Transverse colon (tissue), 4 donors: ENCODE measurements around the gene ADD3. TPM values are rescaled to one million over a fixed set of nuclear protein-coding genes. Genes with fewer than 3 reads are reported as not detected.

Experiments used
- DNase-seq: peaks from one replicate; pipeline ENCODE4 v3.0.0-alpha.2; 2019
- H3K27ac ChIP-seq, 4 donors: fragments of 200-600 bp; sonication (generic); 2 replicates each; pipeline ENCODE4 v1.5.1; 2016 to 2018; ENCODE audit warnings: inconsistent platforms in 4 of 4
- H3K27me3 ChIP-seq: fragments of 200-600 bp; sonication (generic); 2 replicates; pipeline ENCODE4 v1.5.1; 2017; ENCODE audit warnings: inconsistent platforms
- H3K36me3 ChIP-seq, 4 donors: fragments of 200-600 bp; sonication (generic); 2 replicates each; pipeline ENCODE4 v1.5.1; 2017 to 2019; ENCODE audit warnings: inconsistent platforms in 4 of 4
- H3K4me1 ChIP-seq, 4 donors: fragments of 200-600 bp; sonication (generic); 2 replicates each; pipeline ENCODE4 v1.5.1; 2017 to 2020; ENCODE audit warnings: inconsistent platforms in 4 of 4
- H3K4me3 ChIP-seq, 4 donors: fragments of 200-600 bp; sonication (generic); 1 replicate in 1 of 4; 2 replicates in 3 of 4; pipeline versions ENCODE4 v1.5.1 to v1.6.1; 2017 to 2019; ENCODE audit warnings: inconsistent platforms in 4 of 4
- H3K9me3 ChIP-seq, 2 donors: fragments of 200-600 bp; sonication (generic); 2 replicates each; pipeline ENCODE4 v1.5.1; 2017 to 2019; ENCODE audit warnings: inconsistent platforms in 2 of 2
- CTCF ChIP-seq, 5 experiments: fragments of 200-600 bp in 3 of 5; fragments of 450-650 bp in 2 of 5; sonication (generic) in 3 of 5; IDR thresholded peaks; 1 replicate in 2 of 5; 2 replicates in 3 of 5; pipeline ENCODE4 v1.5.1; 2016 to 2017; ENCODE audit warnings: antibody characterized with exemption in 5 of 5, inconsistent platforms in 3 of 5, mild to moderate bottlenecking in 2 of 5, moderate library complexity in 1 of 5
- EP300 ChIP-seq: sonication (generic); formaldehyde crosslinking; IDR thresholded peaks from one replicate; pipeline ENCODE4 v1.6.1; 2017; ENCODE audit warnings: antibody characterized with exemption, low read depth
- POLR2A ChIP-seq: fragments of 450-650 bp; IDR thresholded peaks from one replicate; pipeline ENCODE4 v1.6.1; 2016; ENCODE audit warnings: antibody characterized with exemption, mild to moderate bottlenecking, moderate library complexity
- POLR2AphosphoS5 ChIP-seq, 3 donors: sonication (generic); formaldehyde crosslinking; IDR thresholded peaks; one replicate each; pipeline ENCODE4 v1.6.1; 2016; ENCODE audit warnings: antibody characterized with exemption in 3 of 3
- WGBS, 2 donors: methylation state at CpG; one replicate each; pipeline ENCODE4 v1.1.5; 2018; ENCODE audit warnings: low coverage in 1 of 2; 5-methylcytosine and 5-hydroxymethylcytosine counted together
- in situ Hi-C, 4 donors: fragments of 200-750 bp; cut with MboI; loops; one replicate each; pipeline versions ENCODE4 v1.15.0 to v1.15.1; 2017; ENCODE audit warnings: low sequenced_read_pairs in 3 of 4, low pct_ligation_motif_present in 1 of 4, low pct_unique_long_range_greater_than_20kb in 1 of 4
- intact Hi-C: fragments of 100-400 bp; cut with DNase I; formaldehyde crosslinking; loops from one replicate; pipeline ENCODE4 v1.15.1; 2023; ENCODE audit warnings: low total_unique reads
- total RNA-seq, 4 donors: library from RNA; depleted of rRNA; stranded (reverse); fragments of >200 nt; gene quantifications; one replicate each; pipeline ENCODE4 v1.1.0, GENCODE V29; 2016

Gene ADD3
- total RNA-seq, 4 donors from 2014 or later: 175 to 342 (median 258) TPM

DNA sequence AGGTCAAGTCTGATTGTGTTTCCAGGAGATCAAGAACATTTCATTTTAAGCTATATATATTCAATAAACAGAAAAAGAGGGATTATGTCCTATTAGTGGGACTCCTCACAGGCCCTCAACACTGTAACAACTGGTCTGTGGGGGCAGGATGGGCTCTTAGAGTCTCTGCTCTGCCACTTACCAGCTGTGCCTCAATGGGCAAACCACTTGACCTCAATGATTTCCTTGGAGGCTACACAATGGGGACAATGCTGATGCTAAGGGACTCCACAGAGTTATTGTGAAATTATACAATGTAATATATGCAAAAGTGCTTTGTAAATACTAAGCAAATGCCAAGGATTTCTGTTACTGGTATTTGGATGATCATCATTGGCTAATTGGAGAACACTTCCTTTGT, 166.4 kb downstream of the ADD3 start:
- intact Hi-C loops (no loop called here), in situ Hi-C loops (no loop called here)
- no peak for DNase-seq
- Histone ChIP-seq H3K4me1 (peaks cover 0 to 16% (median 8%) of the 10 kb centered on the region in 4 donors), H3K27me3 (peaks cover 22% of the 10 kb centered on the region), H3K27ac (no peak overlapping the region), H3K36me3 (no peaks in the 10 kb centered on the region), H3K4me3 (no peak overlapping the region), H3K9me3 (no peaks in the 10 kb centered on the region)
- no peak for TF ChIP-seq EP300
- TF ChIP-seq CTCF (IDR thresholded peaks at IDR 0.05): no peak
- no peak for TF ChIP-seq POLR2AphosphoS5 (IDR thresholded peaks at IDR 0.05)
- TF ChIP-seq POLR2A: no peak

- Histone ChIP-seq H3K4me3 (no peak overlapping the region), H3K9me3 (no peaks in the 10 kb centered on the region), H3K27me3 (peaks cover 16% of the 10 kb centered on the region), H3K27ac (no peak overlapping the region), H3K4me1 (peaks cover 0 to 12% (median 8%) of the 10 kb centered on the region in 4 donors), H3K36me3 (no peaks in the 10 kb centered on the region)
- WGBS, 2 donors: 91% methylated on average over 1 to 5 of the region's 5 CpGs
- DNase-seq: no peak
- intact Hi-C loops: no loop called here
- TF ChIP-seq POLR2AphosphoS5 (IDR thresholded peaks at IDR 0.05) (no peak), POLR2A (no peak), EP300 (no peak), CTCF (IDR thresholded peaks at IDR 0.05) (no peak)
- in situ Hi-C loops: no loop called here
Measured at GRCh38 chr10:110174816-110175215, 167.0 kb downstream of the ADD3 start.

- Histone ChIP-seq H3K4me1 (peaks cover 0 to 6% (median 3%) of the 10 kb centered on the region in 4 donors), H3K36me3 (no peaks in the 10 kb centered on the region), H3K9me3 (no peaks in the 10 kb centered on the region), H3K27me3 (peaks cover 13% of the 10 kb centered on the region), H3K4me3 (no peak overlapping the region), H3K27ac (no peak overlapping the region)
- no peak for DNase-seq
- intact Hi-C loops: no loop called here
- no peak for TF ChIP-seq POLR2AphosphoS5 (IDR thresholded peaks at IDR 0.05)
- no peak for TF ChIP-seq CTCF (IDR thresholded peaks at IDR 0.05)
- no peak for TF ChIP-seq POLR2A
- no peak for TF ChIP-seq EP300
- in situ Hi-C loops: no loop called here
- 85% methylated on average over 2 of the region's 2 CpGs; no CpG with 5 or more reads in 1 of the 2 donors for WGBS, 2 donors
Measured at GRCh38 chr10:110175406-110175805, 167.6 kb downstream of the ADD3 start.

GRCh38 chr10:110176141-110177030, 168.6 kb downstream of the ADD3 start:
- in situ Hi-C loops: no loop called here
- Histone ChIP-seq H3K4me3 (no peak overlapping the region), H3K27me3 (peaks cover 13% of the 10 kb centered on the region), H3K36me3 (no peaks in the 10 kb centered on the region), H3K9me3 (no peaks in the 10 kb centered on the region), H3K4me1 (no peaks in the 10 kb centered on the region), H3K27ac (no peak overlapping the region)
- no peak for TF ChIP-seq CTCF (IDR thresholded peaks at IDR 0.05)
- TF ChIP-seq POLR2A: no peak
- no peak for TF ChIP-seq EP300
- no peak for TF ChIP-seq POLR2AphosphoS5 (IDR thresholded peaks at IDR 0.05)
- no peak for DNase-seq
- intact Hi-C loops: no loop called here
- WGBS, 2 donors: 58 to 71% methylated on average over 10 to 19 of the region's 19 CpGs
